ENCODE measurements around the gene NLGN2.
A peak's percentile ranks its signal among the peaks of the same experiment; 100 is the strongest.

The NLGN2 gene

GRCh38 chr17:7392696-7393612, 14.7 kb upstream of the NLGN2 start:
- TF ChIP-seq MAX (IDR thresholded peaks at IDR 0.05) (no peak), CEBPB (IDR thresholded peaks at IDR 0.05) (no peak), TEAD4 (IDR thresholded peaks at IDR 0.05) (no peak), FOXM1 (IDR thresholded peaks at IDR 0.05; ENCODE audit: borderline replicate concordance, low read depth) (no peak), REST (IDR thresholded peaks at IDR 0.05; ENCODE audit: low read depth) (no peak), RAD21 (IDR thresholded peaks at IDR 0.05; ENCODE audit: low read depth) (no peak), CREB1 (IDR thresholded peaks at IDR 0.05; ENCODE audit: low read depth) (no peak), NFIC (IDR thresholded peaks at IDR 0.05) (no peak), EGR1 (IDR thresholded peaks at IDR 0.05) (no peak), YY1 (IDR thresholded peaks at IDR 0.05; ENCODE audit: low read depth) (no peak), TAF1 (IDR thresholded peaks at IDR 0.05; ENCODE audit: low read depth) (no peak; the same call in 1 of the 2 replicates), EP300 (IDR thresholded peaks at IDR 0.05; ENCODE audit: borderline replicate concordance) (no peak)

- TF ChIP-seq ZBTB7A (IDR thresholded peaks at IDR 0.05; ENCODE audit: low read depth) (peak; percentile 76), TEAD4 (IDR thresholded peaks at IDR 0.05) (peak; percentile 43; the same call in 1 of the 2 replicates), MAX (IDR thresholded peaks at IDR 0.05) (peak; percentile 32; the same call in 1 of the 2 replicates), REST (IDR thresholded peaks at IDR 0.05; ENCODE audit: low read depth) (no peak)
Observed at GRCh38 chr17:7393613-7394451, 13.8 kb upstream of the NLGN2 start.

- TF ChIP-seq USF1 (IDR thresholded peaks at IDR 0.05) (no peak), YY1 (IDR thresholded peaks at IDR 0.05; ENCODE audit: low read depth) (peak; percentile 23; the same call in 1 of the 2 replicates), EP300 (IDR thresholded peaks at IDR 0.05; ENCODE audit: borderline replicate concordance) (no peak), MAX (IDR thresholded peaks at IDR 0.05) (peak; percentile 77), EGR1 (IDR thresholded peaks at IDR 0.05) (no peak), TCF12 (IDR thresholded peaks at IDR 0.05; ENCODE audit: low read depth) (no peak), RAD21 (IDR thresholded peaks at IDR 0.05; ENCODE audit: low read depth) (no peak), NFIC (IDR thresholded peaks at IDR 0.05) (no peak), TAF1 (IDR thresholded peaks at IDR 0.05; ENCODE audit: low read depth) (peak; percentile 59; the same call in 1 of the 2 replicates), FOXM1 (IDR thresholded peaks at IDR 0.05; ENCODE audit: borderline replicate concordance, low read depth) (no peak), CREB1 (IDR thresholded peaks at IDR 0.05; ENCODE audit: low read depth) (no peak), CEBPB (IDR thresholded peaks at IDR 0.05) (no peak), ZBTB7A (IDR thresholded peaks at IDR 0.05; ENCODE audit: low read depth) (peak; percentile 41; the same call in 1 of the 2 replicates), REST (IDR thresholded peaks at IDR 0.05; ENCODE audit: low read depth) (no peak), TEAD4 (IDR thresholded peaks at IDR 0.05) (no peak)
Observed at GRCh38 chr17:7394452-7395191, 13.0 kb upstream of the NLGN2 start, which contains the start of gene PLSCR3. Gene PLSCR3, minus strand, starts transcription at chr17:7394525. Its CDS starts 415 bp downstream, at chr17:7394110.
